ACC112 (cell line): ENCODE data around the gene CRYM.
"Not testable (repeated sequence)": the region's sequence is repeated elsewhere in the genome, so short reads cannot be mapped to it uniquely, and the experiment has no call there.

Source experiments
- H2AFZ ChIP-seq: fragments of 200-600 bp; sonication (generic); one replicate; pipeline ENCODE4 v1.6.0; 2017; ENCODE audit warnings: antibody characterized with exemption, low read length; ENCODE audit not compliant: unreplicated experiment
- H3K27ac ChIP-seq: fragments of 200-600 bp; sonication (generic); 2 replicates; pipeline ENCODE4 v1.5.1; 2014; ENCODE audit warnings: low read depth, mild to moderate bottlenecking, antibody characterized with exemption, low read length, moderate library complexity
- H3K27me3 ChIP-seq: fragments of 200-600 bp; sonication (generic); 2 replicates; pipeline ENCODE4 v1.6.1; 2014; ENCODE audit warnings: mild to moderate bottlenecking, antibody characterized with exemption, low read length, moderate library complexity, mixed read lengths; ENCODE audit not compliant: insufficient read depth
- H3K36me3 ChIP-seq: fragments of 200-600 bp; sonication (generic); 2 replicates; pipeline ENCODE4 v1.6.1; 2016; ENCODE audit warnings: mild to moderate bottlenecking, antibody characterized with exemption, low read length, moderate library complexity, mixed read lengths; ENCODE audit not compliant: insufficient read depth
- H3K4me1 ChIP-seq: fragments of 200-600 bp; sonication (generic); one replicate; pipeline ENCODE4 v1.6.1; 2016; ENCODE audit warnings: low read length, mixed read lengths; ENCODE audit not compliant: insufficient read depth, unreplicated experiment, control insufficient read depth
- H3K4me3 ChIP-seq: fragments of 200-600 bp; sonication (generic); 2 replicates; pipeline ENCODE4 v1.5.1; 2014; ENCODE audit warnings: mild to moderate bottlenecking, low read depth, low read length
- H3K79me2 ChIP-seq: fragments of 200-600 bp; sonication (generic); one replicate; pipeline ENCODE4 v1.6.0; 2016; ENCODE audit warnings: low read length; ENCODE audit not compliant: control insufficient read depth, unreplicated experiment, insufficient read depth

Gene CRYM

DNA sequence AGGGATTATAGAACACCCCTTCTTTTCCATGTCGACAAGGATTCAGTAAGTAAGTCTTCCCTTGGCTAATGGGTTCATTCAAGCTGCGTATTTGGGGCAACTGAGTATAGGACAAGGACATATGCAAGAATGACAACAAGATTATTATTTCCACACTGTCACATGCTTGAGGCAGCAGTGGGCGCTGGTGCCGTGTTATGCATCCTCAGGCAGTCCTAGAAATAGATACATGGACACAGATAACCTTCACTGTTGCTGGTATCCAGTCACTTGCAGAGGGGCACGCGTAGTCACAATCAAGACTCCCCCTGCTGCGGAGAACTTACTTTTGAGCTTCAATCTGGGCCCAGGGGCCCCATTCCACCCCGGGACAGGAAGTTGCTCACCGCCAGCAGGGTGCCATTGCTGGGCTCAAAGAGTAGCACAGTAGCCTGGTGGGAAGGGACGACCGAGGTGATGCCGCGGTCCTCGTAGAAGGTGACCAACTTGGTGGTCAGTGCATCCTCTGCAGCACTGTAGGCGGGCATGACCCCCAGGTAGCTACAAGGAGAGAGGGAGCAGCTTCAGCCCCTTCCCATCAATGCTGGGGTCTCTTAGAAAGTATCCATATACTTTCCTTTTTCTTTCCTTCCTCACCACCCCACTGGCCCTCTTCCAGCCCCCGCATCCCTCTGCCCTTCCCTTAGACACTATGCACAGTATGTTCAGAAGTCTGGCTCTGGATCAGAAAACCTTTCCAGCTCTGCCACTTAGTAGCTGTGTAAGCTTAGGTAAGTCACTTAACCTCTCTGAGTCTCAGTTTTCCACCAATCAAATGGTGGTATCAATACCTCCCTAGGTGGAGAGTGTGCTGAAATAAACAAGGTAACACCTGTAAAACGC is 804 bp downstream of the CRYM start:
- no peak overlapping the region for H3K27ac ChIP-seq
- H3K79me2 ChIP-seq, result no peaks in the 10 kb centered on the region
- H2AFZ ChIP-seq, result no peak overlapping the region
- peaks cover 7% of the 10 kb centered on the region for H3K4me1 ChIP-seq
- H3K27me3 ChIP-seq, result peaks cover 85% of the 10 kb centered on the region
- H3K36me3 ChIP-seq, result no peaks in the 10 kb centered on the region
- peak overlapping the region; percentile 72; the same call in 1 of the 2 replicates for H3K4me3 ChIP-seq

GRCh38 chr16:21276090-21276489 is 2.0 kb downstream of the CRYM start:
- Histone ChIP-seq H3K79me2 (no peaks in the 10 kb centered on the region), H3K4me3 (no peak overlapping the region), H3K36me3 (no peaks in the 10 kb centered on the region), H3K27ac (no peak overlapping the region), H3K4me1 (peaks cover 7% of the 10 kb centered on the region), H2AFZ (no peak overlapping the region), H3K27me3 (peaks cover 82% of the 10 kb centered on the region)

DNA sequence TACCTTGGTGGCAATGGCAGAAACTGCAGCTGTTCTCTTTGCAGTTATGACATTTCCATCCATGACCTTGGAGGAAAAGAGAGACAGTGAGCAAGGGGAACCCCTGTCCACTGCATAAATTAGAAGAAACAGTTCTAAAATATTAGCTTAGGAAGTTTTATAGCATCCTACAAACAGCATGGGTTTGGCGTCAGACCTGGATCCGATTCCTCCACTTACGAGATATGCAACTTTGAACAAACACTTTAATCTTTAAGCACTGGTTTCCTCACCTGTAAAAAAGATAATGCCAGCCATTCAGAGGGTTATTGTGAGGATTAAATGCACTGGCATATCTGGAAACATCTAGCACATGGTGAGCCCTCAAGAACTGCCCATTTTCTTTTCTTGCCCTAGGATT is 2.6 kb downstream of the CRYM start:
- Histone ChIP-seq H3K79me2 (no peaks in the 10 kb centered on the region), H2AFZ (no peak overlapping the region), H3K4me1 (peaks cover 7% of the 10 kb centered on the region), H3K27me3 (peaks cover 88% of the 10 kb centered on the region), H3K36me3 (no peaks in the 10 kb centered on the region), H3K4me3 (no peak overlapping the region), H3K27ac (no peak overlapping the region)

DNA sequence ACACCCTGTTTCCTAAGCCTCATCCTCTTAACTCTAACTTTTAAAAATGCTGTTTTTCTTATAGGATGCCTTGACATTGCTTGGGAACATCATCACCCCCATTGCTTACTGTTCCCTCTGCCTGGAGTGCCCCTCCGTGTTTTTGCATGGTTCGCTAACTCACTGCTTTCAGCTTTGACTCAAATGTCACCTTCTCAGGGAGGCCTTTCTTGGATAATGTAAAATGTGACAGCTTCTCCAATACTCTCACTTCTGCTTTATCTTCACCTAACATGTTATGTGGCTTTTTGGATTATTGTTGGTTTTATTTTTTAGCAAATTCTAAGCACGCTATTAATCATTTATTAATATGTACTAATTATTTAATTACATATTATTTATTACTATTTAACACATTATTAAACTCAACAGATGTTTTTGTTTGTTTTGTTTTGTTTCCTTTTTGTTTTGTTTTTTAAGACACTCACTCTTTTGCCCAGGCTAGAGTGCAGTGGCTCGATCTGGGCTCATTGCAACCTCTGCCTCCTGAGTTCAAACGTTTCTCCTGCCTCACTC is 3.8 kb downstream of the CRYM start:
- Histone ChIP-seq H3K27ac (no peak overlapping the region), H3K36me3 (no peaks in the 10 kb centered on the region), H3K4me1 (peaks cover 7% of the 10 kb centered on the region), H2AFZ (no peak overlapping the region), H3K4me3 (no peak overlapping the region), H3K27me3 (peaks cover 78% of the 10 kb centered on the region), H3K79me2 (no peaks in the 10 kb centered on the region)

DNA sequence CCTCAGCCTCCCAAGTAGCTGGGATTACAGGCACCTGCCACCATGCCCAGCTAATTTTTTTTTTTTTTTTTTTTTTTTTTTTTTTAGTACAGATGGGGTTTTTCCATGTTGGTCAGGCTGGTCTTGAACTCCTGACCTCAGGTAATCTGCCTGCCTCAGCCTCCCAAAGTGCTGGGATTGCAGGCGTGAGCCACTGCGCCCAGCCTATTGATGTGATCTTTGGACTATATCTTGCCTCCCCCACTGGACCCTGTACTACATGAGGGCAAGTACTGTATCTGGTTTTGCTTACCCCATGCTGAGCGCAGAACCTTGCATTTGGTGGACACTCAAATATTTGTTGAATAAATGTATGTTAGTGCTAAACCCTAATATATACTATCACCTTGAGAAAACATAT is 5.3 kb downstream of the CRYM start:
- H3K79me2 ChIP-seq, H3K27ac ChIP-seq, H3K4me1 ChIP-seq, H3K36me3 ChIP-seq, H3K4me3 ChIP-seq, H2AFZ ChIP-seq: not testable (repeated sequence)
- H3K27me3 ChIP-seq, result peaks cover 63% of the 10 kb centered on the region

GRCh38 chr16:21272253-21272652 is 5.8 kb downstream of the CRYM start:
- Histone ChIP-seq H3K4me3 (no peak overlapping the region), H3K27ac (no peak overlapping the region), H3K4me1 (no peaks in the 10 kb centered on the region), H3K36me3 (no peaks in the 10 kb centered on the region), H2AFZ (no peak overlapping the region), H3K27me3 (peaks cover 58% of the 10 kb centered on the region), H3K79me2 (no peaks in the 10 kb centered on the region)

DNA sequence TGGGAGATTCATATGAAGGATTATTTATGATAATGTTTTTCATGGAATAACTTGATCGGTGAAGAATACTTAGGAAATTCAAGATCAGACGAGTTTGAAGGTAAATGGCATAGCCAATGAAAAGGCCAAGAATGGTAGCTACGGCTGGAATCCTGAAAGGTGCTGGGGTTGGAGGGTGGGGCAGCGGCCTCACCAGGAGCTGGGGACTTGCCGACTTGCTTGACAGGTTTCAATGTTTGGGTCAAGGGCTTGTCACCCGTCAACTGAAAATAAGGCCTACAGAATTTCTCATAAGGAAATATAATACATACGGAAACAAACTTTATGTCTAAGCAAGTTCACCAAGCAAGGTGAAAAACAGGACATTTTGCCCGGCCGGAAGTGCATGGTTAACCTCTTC is 9.9 kb downstream of the CRYM start:
- Histone ChIP-seq H3K27ac (no peak overlapping the region), H3K4me3 (no peak overlapping the region), H3K27me3 (peaks cover 20% of the 10 kb centered on the region), H3K36me3 (no peaks in the 10 kb centered on the region), H3K79me2 (no peaks in the 10 kb centered on the region), H2AFZ (no peak overlapping the region), H3K4me1 (peaks cover 7% of the 10 kb centered on the region)

DNA sequence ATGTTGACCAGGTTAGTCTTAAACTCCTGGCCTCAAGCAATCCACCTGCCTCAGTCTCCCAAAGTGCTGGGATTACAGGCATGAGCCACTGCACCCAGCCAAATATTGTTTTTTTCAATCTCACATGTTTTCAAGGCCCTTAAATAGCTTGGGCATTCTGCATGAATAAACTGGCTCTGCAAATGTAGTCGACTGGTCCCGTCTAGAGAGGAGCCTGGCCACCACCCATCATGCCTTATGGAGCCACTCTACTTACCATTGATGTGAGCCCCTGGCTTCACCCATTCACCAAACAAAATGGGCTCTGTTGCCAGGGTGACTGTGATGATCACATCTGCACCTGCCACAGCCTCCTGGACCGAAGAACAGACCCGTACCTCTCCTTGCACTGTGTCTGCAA is 10.8 kb downstream of the CRYM start:
- Histone ChIP-seq H3K27ac (no peak overlapping the region), H3K4me3 (no peak overlapping the region), H3K27me3 (peaks cover 14% of the 10 kb centered on the region), H3K36me3 (no peaks in the 10 kb centered on the region), H3K4me1 (peaks cover 7% of the 10 kb centered on the region), H3K79me2 (no peaks in the 10 kb centered on the region), H2AFZ (no peak overlapping the region)

DNA sequence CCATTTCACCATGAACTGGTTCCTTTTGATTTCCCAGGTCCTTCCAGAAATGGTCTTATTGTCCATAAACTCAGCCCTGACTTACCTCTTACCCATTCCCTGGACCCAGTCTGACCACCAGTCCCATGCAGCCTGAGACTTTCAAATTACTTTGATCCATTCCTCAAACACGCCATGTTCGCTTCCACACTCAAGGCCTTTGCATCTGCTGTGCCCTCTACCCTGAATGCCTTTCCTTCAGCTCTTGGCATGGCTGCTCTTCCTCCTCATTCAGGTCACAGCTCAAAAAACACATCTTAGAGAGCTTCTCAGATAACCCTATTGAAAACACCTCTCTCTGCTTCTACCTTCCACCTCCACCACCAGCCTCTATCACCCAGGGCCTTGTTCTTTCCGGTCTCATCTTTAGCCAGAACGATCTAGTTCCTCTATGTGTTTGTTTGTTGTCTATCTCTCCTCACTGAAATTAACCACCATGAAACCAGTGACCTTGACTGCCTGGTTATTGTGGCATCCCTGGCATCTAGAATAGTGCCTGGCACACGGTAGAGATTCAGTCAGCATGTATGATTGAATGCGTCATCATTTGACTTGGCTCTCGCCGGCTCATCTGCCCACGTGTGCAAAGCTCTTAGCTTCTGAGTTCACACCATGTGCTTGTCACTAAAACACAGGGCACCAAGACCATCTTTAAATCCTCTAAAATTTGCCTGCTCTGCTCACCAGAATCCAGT is 12.8 kb downstream of the CRYM start:
- Histone ChIP-seq H3K27me3 (no peaks in the 10 kb centered on the region), H3K79me2 (no peaks in the 10 kb centered on the region), H3K4me3 (no peak overlapping the region), H3K36me3 (no peaks in the 10 kb centered on the region), H2AFZ (no peak overlapping the region), H3K4me1 (peaks cover 20% of the 10 kb centered on the region), H3K27ac (no peak overlapping the region)

DNA sequence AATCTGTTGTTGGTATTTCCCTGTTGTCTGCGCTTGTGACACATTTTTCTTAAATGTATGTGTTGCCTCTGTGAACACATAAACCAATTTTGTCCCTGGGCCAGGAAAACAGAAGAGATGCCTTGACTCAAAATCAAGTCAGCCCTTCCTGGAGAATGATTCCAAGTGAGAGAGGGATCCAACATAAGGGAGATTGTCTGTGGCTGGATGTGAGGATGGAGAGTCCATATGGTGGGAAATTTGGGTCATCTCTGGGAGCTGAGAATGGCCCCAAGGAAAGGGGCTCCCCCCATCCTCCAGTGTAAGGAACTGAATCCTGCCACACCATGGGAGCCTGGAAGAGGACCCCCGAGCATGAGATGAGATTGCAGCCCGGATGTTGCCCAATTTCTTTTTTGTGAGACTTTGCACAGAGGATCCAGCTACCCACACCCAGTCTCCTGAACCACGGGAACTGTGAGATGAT is 13.5 kb downstream of the CRYM start:
- Histone ChIP-seq H3K36me3 (no peaks in the 10 kb centered on the region), H3K27ac (no peak overlapping the region), H3K4me3 (no peak overlapping the region), H3K27me3 (no peaks in the 10 kb centered on the region), H2AFZ (no peak overlapping the region), H3K79me2 (no peaks in the 10 kb centered on the region), H3K4me1 (peaks cover 20% of the 10 kb centered on the region)
